Astrocyte (in vitro differentiated cells and primary cell): ENCODE results near the gene DOCK7.
"Not testable (repeated sequence)": the region's sequence is repeated elsewhere in the genome, so short reads cannot be mapped to it uniquely, and the experiment has no call there.

Experiments
- CTCF ChIP-seq: IDR thresholded peaks from 2 replicates; pipeline ENCODE4 v1.5.1; 2011; ENCODE audit warnings: low read depth, mild to moderate bottlenecking, inconsistent platforms, low read length, moderate library complexity; ENCODE audit not compliant: insufficient read depth
- EZH2 ChIP-seq: IDR thresholded peaks from 2 replicates; pipeline ENCODE4 v1.6.1; 2012; ENCODE audit warnings: mild to moderate bottlenecking, low read length, inconsistent platforms; ENCODE audit not compliant: insufficient read depth

GRCh38 chr1:62718400-62718799, 30.2 kb upstream of the DOCK7 start:
- TF ChIP-seq EZH2, CTCF: not testable (repeated sequence)
